HG03521 (cell line): Measurements from ENCODE around the gene LGALS7B.
"Not testable (repeated sequence)": the region's sequence is repeated elsewhere in the genome, so short reads cannot be mapped to it uniquely, and the experiment has no call there.

Experiments used
- ATAC-seq: cut with Tn5 transposase; IDR thresholded peaks from one replicate; pipeline ENCODE4 v1.9.1; 2021; ENCODE audit warnings: mild to moderate bottlenecking, moderate library complexity; ENCODE audit not compliant: unreplicated experiment

The LGALS7B gene

GRCh38 chr19:38793671-38794070 is 4.7 kb downstream of the LGALS7B start:
- no peak for ATAC-seq

GRCh38 chr19:38795549-38795948 is 6.5 kb downstream of the LGALS7B start:
- no peak for ATAC-seq

GRCh38 chr19:38796154-38796553 is 7.2 kb downstream of the LGALS7B start:
- ATAC-seq = no peak

GRCh38 chr19:38797781-38798180 is 8.8 kb downstream of the LGALS7B start:
- not testable (repeated sequence) for ATAC-seq

- no peak for ATAC-seq
Measured at GRCh38 chr19:38799104-38799503, 10.1 kb downstream of the LGALS7B start.

- ATAC-seq = no peak
Measured at GRCh38 chr19:38800577-38801347, 11.8 kb downstream of the LGALS7B start.

- ATAC-seq = no peak
Measured at GRCh38 chr19:38801359-38802095, 12.5 kb downstream of the LGALS7B start.

- ATAC-seq = no peak
Measured at GRCh38 chr19:38803543-38803942, 14.5 kb downstream of the LGALS7B start.

- ATAC-seq = no peak
Measured at GRCh38 chr19:38805180-38805579, 16.2 kb downstream of the LGALS7B start.

GRCh38 chr19:38806371-38806770 is 17.4 kb downstream of the LGALS7B start:
- no peak for ATAC-seq

GRCh38 chr19:38807374-38808098 is 18.5 kb downstream of the LGALS7B start:
- ATAC-seq = not testable (repeated sequence)

- ATAC-seq = no peak
Measured at GRCh38 chr19:38808741-38809140, 19.7 kb downstream of the LGALS7B start.

- no peak for ATAC-seq
Measured at GRCh38 chr19:38809592-38810252, 20.7 kb downstream of the LGALS7B start.

- ATAC-seq = no peak
Measured at GRCh38 chr19:38812009-38812840, 23.2 kb downstream of the LGALS7B start.

GRCh38 chr19:38812841-38813320 is 23.9 kb downstream of the LGALS7B start, which contains the start of gene LGALS4:
TSS of gene LGALS4 (minus strand) at chr19:38812945. CDS start at chr19:38812886, 59 bp downstream.
- no peak for ATAC-seq

- no peak for ATAC-seq
Measured at GRCh38 chr19:38813323-38813722, 24.3 kb downstream of the LGALS7B start.

GRCh38 chr19:38813932-38814331 is 24.9 kb downstream of the LGALS7B start:
- not testable (repeated sequence) for ATAC-seq

GRCh38 chr19:38815059-38816001 is 26.3 kb downstream of the LGALS7B start:
- no peak for ATAC-seq
